Astrocyte (in vitro differentiated cells and primary cell): Measurements from ENCODE around the gene SYT7. TPM values are rescaled to one million over a fixed set of nuclear protein-coding genes. Genes with fewer than 3 reads are reported as not detected.

Experiments
- DNase-seq: peaks from one replicate; pipeline ENCODE4 v3.0.0-alpha.2; 2010; ENCODE audit warnings: low read depth
- FAIRE-seq: peaks from 2 replicates; lab custom pipeline; 2011; peaks lifted over from hg19 to GRCh38; lab: Jason Lieb, UNC
- H2AFZ ChIP-seq: 2 replicates; pipeline ENCODE4 v1.6.0; 2012; ENCODE audit warnings: low read depth, low read length, inconsistent platforms
- H3K27ac ChIP-seq: 2 replicates; pipeline ENCODE4 v1.5.1; 2011; ENCODE audit warnings: low read depth, low read length, inconsistent platforms
- H3K27me3 ChIP-seq: 2 replicates; pipeline ENCODE4 v1.6.0; 2011; ENCODE audit warnings: low read length, inconsistent platforms; ENCODE audit not compliant: insufficient read depth
- H3K36me3 ChIP-seq: 2 replicates; pipeline ENCODE4 v1.5.1; 2011; ENCODE audit warnings: low read length, inconsistent platforms; ENCODE audit not compliant: insufficient read depth
- H3K4me1 ChIP-seq: 2 replicates; pipeline ENCODE4 v1.5.1; 2011; ENCODE audit warnings: low read length, inconsistent platforms; ENCODE audit not compliant: insufficient read depth
- H3K4me2 ChIP-seq: 2 replicates; pipeline ENCODE4 v1.6.0; 2012; ENCODE audit warnings: low read length, inconsistent platforms
- H3K4me3 ChIP-seq: 2 replicates; pipeline ENCODE4 v1.5.1; 2011; ENCODE audit warnings: low read depth, mild to moderate bottlenecking, low read length, inconsistent platforms; ENCODE audit not compliant: insufficient read depth
- H3K79me2 ChIP-seq: 2 replicates; pipeline ENCODE4 v1.6.0; 2012; ENCODE audit warnings: mild to moderate bottlenecking, low read length, inconsistent platforms; ENCODE audit not compliant: insufficient read depth
- H3K9ac ChIP-seq: 2 replicates; pipeline ENCODE4 v1.6.0; 2012; ENCODE audit warnings: mild to moderate bottlenecking, low read length, inconsistent platforms
- H3K9me3 ChIP-seq: 2 replicates; pipeline ENCODE4 v1.5.1; 2012; ENCODE audit warnings: low read depth, mild to moderate bottlenecking, low read length, inconsistent platforms; ENCODE audit not compliant: insufficient read depth
- H4K20me1 ChIP-seq: 2 replicates; pipeline ENCODE4 v1.6.0; 2012; ENCODE audit warnings: low read length, inconsistent platforms; ENCODE audit not compliant: insufficient read depth
- H3K27ac Mint-ChIP-seq: one replicate; pipeline ENCODE4 v1.8.0; 2021; ENCODE audit warnings: mild to moderate bottlenecking, mixed read lengths; ENCODE audit not compliant: unreplicated experiment
- H3K27me3 Mint-ChIP-seq: one replicate; pipeline ENCODE4 v1.8.0; 2021; ENCODE audit warnings: low read depth, mixed read lengths; ENCODE audit not compliant: unreplicated experiment
- H3K36me3 Mint-ChIP-seq: one replicate; pipeline ENCODE4 v1.8.0; 2021; ENCODE audit warnings: low read depth, mixed read lengths; ENCODE audit not compliant: unreplicated experiment
- H3K4me1 Mint-ChIP-seq: one replicate; pipeline ENCODE4 v1.8.0; 2021; ENCODE audit warnings: low read depth, mixed read lengths; ENCODE audit not compliant: unreplicated experiment
- H3K4me3 Mint-ChIP-seq: one replicate; pipeline ENCODE4 v1.8.0; 2021; ENCODE audit warnings: mild to moderate bottlenecking, moderate library complexity, mixed read lengths; ENCODE audit not compliant: unreplicated experiment
- H3K9me3 Mint-ChIP-seq: one replicate; pipeline ENCODE4 v1.8.0; 2021; ENCODE audit warnings: mild to moderate bottlenecking, mixed read lengths; ENCODE audit not compliant: unreplicated experiment
- CTCF ChIP-seq: IDR thresholded peaks from 2 replicates; pipeline ENCODE4 v1.5.1; 2011; ENCODE audit warnings: low read depth, mild to moderate bottlenecking, inconsistent platforms, low read length, moderate library complexity; ENCODE audit not compliant: insufficient read depth
- EZH2 ChIP-seq: IDR thresholded peaks from 2 replicates; pipeline ENCODE4 v1.6.1; 2012; ENCODE audit warnings: mild to moderate bottlenecking, low read length, inconsistent platforms; ENCODE audit not compliant: insufficient read depth
- total RNA-seq: library from RNA; stranded (reverse); gene quantifications from 2 replicates; pipeline ENCODE4 v1.2.1, GENCODE V29; 2021

SYT7 gene
- total RNA-seq, 1 donor from 2014 or later: 3.7 TPM

GRCh38 chr11:61594907-61595257 is 14.0 kb upstream of the SYT7 start:
- Mint-ChIP-seq H3K27me3 (peaks cover 36% of the 10 kb centered on the region), H3K4me3 (no peak overlapping the region), H3K36me3 (no peaks in the 10 kb centered on the region), H3K9me3 (peaks cover 3% of the 10 kb centered on the region), H3K4me1 (peaks cover 31% of the 10 kb centered on the region), H3K27ac (no peak overlapping the region)
- Histone ChIP-seq H3K9ac (no peak overlapping the region), H3K27ac (no peak overlapping the region), H2AFZ (no peak overlapping the region), H3K4me3 (no peak overlapping the region), H3K79me2 (no peaks in the 10 kb centered on the region), H4K20me1 (no peaks in the 10 kb centered on the region), H3K4me2 (no peak overlapping the region), H3K27me3 (peaks cover 29% of the 10 kb centered on the region), H3K4me1 (peaks cover 19% of the 10 kb centered on the region), H3K9me3 (no peaks in the 10 kb centered on the region), H3K36me3 (no peaks in the 10 kb centered on the region)
- no peak for FAIRE-seq
- no peak for DNase-seq
- TF ChIP-seq EZH2: no peak
- TF ChIP-seq CTCF: no peak

- peaks cover 2% of the 10 kb centered on the region for H3K36me3 Mint-ChIP-seq
- peaks cover 3% of the 10 kb centered on the region for H3K9me3 Mint-ChIP-seq
- Histone ChIP-seq H3K36me3 (no peaks in the 10 kb centered on the region), H4K20me1 (no peaks in the 10 kb centered on the region), H3K4me2 (no peak overlapping the region), H3K9me3 (no peaks in the 10 kb centered on the region), H2AFZ (no peak overlapping the region), H3K27ac (no peak overlapping the region), H3K9ac (no peak overlapping the region), H3K4me3 (no peak overlapping the region), H3K4me1 (peaks cover 5% of the 10 kb centered on the region), H3K27me3 (peaks cover 36% of the 10 kb centered on the region), H3K79me2 (no peaks in the 10 kb centered on the region)
- DNase-seq: no peak
- peaks cover 20% of the 10 kb centered on the region for H3K4me1 Mint-ChIP-seq
- FAIRE-seq: no peak
- peak overlapping the region; percentile 85 for H3K27ac Mint-ChIP-seq
- peaks cover 42% of the 10 kb centered on the region for H3K27me3 Mint-ChIP-seq
- H3K4me3 Mint-ChIP-seq: no peak overlapping the region
- TF ChIP-seq CTCF (no peak), EZH2 (no peak)
Observed at GRCh38 chr11:61593151-61593550, 12.3 kb upstream of the SYT7 start.

GRCh38 chr11:61592176-61592575 is 11.3 kb upstream of the SYT7 start:
- no peak overlapping the region for H3K27ac Mint-ChIP-seq
- H3K4me3 Mint-ChIP-seq: no peak overlapping the region
- DNase-seq (no peak), FAIRE-seq (no peak)
- Histone ChIP-seq H3K4me3 (no peak overlapping the region), H3K27me3 (peaks cover 36% of the 10 kb centered on the region), H3K4me2 (no peak overlapping the region), H3K9ac (no peak overlapping the region), H3K79me2 (no peaks in the 10 kb centered on the region), H2AFZ (no peak overlapping the region), H3K27ac (no peak overlapping the region), H4K20me1 (no peaks in the 10 kb centered on the region), H3K4me1 (peaks cover 8% of the 10 kb centered on the region), H3K9me3 (no peaks in the 10 kb centered on the region), H3K36me3 (no peaks in the 10 kb centered on the region)
- peaks cover 3% of the 10 kb centered on the region for H3K9me3 Mint-ChIP-seq
- TF ChIP-seq CTCF (no peak), EZH2 (no peak)
- peaks cover 42% of the 10 kb centered on the region for H3K27me3 Mint-ChIP-seq
- H3K36me3 Mint-ChIP-seq: peaks cover 2% of the 10 kb centered on the region
- H3K4me1 Mint-ChIP-seq: peaks cover 20% of the 10 kb centered on the region
